GM21723 (cell line): ENCODE data around the gene AFF3.

Experiments
- ATAC-seq: cut with Tn5 transposase; IDR thresholded peaks from one replicate; pipeline ENCODE4 v1.9.1; 2021; ENCODE audit warnings: mild to moderate bottlenecking, moderate library complexity; ENCODE audit not compliant: unreplicated experiment

Gene AFF3

DNA sequence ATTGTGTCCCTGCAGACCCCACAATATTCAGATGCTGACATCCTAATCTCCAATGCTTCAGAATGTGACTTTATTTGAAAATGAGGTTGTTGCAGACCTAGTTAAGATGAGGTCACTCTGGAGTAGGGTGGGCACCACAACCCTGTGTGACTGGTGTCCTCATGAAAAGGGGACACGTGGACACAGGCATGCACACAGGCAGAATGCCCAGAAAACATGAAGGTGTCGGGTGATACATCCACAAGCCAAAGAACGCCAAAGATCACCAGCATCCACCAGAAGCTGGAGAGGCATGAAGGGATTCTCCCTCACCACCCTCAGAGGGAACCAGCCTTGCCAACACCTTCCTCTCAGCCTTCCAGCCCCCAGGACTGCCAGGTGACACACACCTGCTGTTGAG is 69.3 kb downstream of the AFF3 start:
- no peak for ATAC-seq

DNA sequence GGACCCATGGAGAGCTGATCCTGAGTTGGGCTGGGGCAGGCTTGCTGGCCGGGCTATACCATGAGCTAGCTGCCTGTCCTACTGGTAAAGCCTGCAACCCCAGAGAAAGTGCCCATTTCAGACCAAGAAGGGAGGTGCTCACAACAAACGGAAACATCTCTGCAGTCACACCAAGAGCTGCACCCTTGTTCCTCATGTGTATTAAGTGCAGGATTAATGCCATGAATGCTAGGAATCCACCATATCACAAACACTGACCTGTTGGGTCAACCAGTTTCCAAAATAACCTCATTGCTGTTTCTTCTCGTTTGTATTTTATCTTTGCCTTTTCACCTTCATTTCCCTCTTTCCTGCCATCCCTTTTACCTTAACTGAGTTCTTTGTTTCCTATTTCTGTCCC is 69.9 kb downstream of the AFF3 start:
- ATAC-seq, result no peak

DNA sequence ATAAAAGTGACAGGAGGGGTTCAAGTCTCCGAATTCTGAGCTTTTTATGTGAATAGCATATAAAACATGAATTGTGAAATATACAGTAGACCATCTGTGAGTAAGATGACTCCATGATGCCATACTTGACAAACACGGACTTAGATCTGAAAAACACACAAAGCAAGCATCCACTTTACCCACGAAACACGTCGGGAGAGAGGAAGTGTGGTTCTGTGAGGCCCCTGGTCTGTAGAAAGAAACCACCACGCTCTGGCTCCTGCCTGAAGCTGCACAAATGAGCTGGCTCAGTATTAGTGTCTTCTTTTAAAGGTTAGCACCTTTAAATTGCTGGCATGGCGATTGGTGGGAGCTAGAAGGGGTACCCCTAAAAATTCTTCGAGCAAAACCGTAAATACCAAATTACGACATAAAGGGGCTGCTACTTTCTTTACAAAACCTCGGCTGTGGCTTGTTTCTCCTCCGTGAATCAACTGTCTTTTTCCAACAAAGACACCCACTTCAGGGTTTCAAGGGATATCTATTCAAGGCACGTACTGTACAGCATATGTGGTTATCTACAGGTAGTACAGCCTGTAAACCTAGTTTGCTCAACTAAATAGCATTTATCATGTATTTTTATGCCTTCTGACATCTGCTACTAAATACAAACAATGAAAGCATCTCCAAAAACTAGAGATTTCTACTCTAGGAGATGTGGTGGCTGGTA is 70.9 kb downstream of the AFF3 start:
- ATAC-seq, result no peak

DNA sequence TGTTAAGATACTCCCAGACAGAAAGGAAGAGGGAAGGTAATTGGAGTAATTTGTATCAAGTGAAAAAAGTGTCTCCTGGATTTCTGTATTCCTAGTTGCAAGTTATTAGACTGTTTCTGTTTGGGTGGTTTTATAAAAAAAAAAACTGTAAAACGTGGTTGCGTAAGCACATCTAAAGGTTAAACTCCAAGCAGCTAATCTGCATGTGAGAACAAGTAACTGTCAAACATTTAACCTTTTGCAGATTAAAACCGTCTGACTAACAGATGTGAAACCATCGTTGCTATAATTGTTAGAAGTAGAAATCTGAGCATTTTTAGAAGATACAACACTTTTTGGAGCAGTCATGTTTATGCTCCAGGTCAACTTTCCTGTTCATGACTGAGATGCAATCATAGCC is 72.3 kb downstream of the AFF3 start:
- no peak for ATAC-seq

DNA sequence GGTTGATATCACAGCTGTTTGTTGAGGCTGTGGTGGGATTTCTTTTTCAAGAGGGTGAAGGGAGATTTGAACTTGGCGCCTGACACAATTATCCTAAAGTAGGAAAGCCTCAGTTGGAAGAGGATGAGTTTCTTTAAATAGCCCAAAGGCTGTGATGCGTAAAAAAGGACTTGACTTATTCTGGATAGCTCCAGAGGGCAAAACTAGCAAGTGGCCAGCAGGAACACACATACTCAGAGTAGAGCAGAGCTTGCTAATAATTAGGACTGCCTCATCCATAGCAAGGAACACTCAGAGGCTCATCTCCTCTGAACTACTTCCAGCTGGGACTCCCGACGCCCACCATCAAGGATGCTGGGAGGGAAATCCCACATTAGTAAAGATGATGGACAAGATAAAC is 74.0 kb downstream of the AFF3 start:
- ATAC-seq, result no peak

DNA sequence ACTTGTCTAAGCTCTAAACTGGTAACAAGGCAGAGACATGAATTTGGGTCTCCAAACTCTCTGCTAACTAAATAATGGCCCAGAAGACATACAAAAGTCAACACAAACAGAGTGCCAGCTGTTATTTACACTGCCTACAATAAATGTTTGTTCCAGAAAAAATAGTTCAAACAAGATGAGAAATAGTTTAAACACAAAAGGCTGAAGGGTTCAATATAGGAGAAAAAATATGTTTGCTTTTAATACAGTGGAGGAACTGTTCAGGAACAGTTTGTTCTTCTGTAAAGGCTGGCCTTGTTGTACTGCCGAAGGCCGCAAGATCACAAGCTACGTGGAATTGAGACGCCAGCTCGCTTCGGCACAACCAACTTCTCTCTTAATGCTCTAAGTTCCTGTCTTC is 74.6 kb downstream of the AFF3 start:
- no peak for ATAC-seq

DNA sequence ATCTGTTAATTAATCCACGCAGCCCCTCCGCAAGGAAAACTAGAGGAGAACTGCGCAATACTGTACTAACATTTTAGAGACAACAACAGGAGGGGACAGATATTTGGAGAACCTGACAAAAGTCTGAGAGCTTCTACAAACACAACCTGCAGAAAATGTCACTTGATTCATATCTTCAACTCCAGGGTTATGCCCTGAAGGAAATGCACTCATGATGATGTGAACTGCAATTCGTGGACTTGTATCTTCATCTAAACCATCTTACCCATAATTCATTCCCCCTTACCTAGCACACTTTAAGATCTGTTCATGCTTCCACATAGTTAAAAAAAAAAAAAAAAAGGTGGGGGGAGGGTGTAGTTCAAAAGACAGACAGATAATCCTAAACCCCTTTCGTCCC is 75.5 kb downstream of the AFF3 start:
- ATAC-seq, result no peak

DNA sequence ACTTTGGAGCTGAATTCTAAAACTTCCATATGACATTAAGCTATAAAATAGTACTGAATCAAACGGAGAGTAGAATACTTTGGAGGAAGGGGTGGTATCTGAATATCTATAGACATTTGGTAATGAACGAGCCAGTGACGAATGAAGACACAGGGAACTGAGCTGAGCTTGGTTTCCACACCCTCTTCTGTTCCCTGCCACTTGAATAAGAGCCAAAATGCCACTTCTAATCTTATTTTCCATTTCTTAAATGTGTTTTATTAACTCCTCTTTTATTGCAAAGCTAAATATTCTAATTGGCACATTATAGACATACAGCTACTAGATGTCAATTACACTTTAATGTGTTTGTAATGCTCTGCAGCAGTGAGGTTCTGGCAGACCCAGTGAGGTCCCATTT is 76.1 kb downstream of the AFF3 start:
- ATAC-seq, result no peak

DNA sequence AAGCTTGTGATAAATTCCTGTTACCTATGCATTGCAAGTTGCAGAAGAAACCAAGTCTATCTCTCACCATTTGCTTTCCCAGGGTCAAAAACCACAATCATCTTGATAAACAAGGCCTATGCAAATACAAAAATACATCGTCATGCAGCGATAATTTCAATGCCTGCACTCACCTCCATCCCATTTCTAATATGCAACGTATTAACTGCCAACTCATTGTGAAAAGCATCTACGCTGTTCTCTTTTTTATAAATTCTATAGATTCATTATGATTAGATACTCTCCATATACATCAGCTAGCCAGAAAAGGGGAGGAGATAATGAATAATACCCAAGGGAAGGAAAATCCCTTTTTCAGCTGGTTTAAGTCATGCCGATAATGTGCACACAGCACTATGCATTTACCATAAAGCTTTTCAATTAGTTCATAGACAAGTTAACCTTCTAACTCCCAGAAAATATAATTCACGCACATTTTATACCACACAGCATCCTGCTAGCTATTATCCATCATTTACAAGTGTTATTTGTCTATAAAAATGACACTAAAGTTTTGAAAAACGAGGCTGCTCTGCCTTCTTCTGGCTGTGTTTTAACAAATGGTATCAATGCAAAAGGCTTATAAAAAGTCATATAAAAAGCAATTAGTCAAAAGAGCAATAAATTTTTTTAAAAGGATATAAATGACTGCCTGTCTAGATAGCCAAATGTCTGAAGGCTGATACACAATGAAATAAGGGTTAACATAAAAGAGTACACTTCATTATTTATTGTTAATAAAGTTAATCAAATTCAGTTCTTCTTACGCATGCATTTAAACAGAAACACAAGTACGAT is 77.6 kb downstream of the AFF3 start:
- no peak for ATAC-seq

DNA sequence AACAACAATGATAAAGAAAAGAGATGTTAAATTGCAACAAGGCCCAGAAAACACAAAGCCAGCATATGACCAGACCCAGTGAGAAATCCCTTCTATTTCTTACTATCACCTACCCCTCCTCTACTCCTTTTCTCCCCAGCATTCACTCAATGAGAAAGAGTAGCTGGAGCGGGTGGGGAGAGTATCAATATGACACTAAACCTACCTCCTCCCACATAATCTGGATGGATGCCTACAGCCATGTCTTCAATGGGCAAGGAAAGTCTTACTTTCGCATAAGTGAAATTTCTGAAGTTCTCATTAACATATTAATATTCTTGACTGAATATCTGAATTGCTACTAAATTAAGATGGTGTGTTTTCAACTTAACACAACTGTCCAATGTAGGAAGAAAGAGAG is 78.2 kb downstream of the AFF3 start:
- ATAC-seq, result no peak

DNA sequence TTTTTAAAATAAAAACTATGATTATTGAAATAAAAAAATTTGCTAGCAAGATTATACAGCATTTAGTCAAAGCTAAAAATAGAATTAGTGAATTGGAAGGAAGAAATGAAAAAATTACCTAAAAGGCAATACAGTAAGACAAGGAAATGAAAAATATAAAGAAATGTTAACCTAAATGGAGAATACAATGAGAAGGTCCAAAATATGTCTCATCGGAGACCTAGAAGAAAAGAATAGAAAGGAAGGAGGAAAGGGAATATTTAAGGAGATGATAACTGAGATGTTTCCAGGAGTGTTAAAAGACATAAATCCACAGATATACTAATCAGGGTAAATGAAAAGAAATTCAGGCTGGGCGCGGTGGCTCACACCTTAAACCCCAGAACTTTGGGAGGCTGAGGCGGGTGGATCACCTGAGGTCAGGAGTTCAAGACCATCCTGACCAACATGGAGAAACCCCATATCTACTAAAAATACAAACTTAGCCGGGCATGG is 78.9 kb downstream of the AFF3 start:
- ATAC-seq, result no peak

DNA sequence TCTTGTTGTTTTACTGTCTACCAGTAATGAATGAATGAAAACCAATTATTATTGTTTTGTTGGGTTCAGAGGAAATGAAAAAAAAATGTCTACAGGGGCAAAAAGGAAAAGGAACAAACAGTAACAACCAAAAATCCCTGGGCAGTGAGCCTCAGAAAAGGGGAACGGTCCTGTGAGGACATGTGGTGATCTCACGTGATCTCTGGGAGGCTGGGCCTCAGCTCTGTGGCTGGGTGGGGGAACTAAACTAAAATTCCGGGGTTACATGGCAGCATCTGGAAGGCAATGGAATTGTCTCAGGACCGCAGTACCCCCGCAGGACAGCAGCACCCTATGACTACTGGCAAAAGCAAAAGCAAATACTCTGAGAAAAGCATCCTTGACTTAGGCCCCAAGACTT is 80.1 kb downstream of the AFF3 start:
- no peak for ATAC-seq

DNA sequence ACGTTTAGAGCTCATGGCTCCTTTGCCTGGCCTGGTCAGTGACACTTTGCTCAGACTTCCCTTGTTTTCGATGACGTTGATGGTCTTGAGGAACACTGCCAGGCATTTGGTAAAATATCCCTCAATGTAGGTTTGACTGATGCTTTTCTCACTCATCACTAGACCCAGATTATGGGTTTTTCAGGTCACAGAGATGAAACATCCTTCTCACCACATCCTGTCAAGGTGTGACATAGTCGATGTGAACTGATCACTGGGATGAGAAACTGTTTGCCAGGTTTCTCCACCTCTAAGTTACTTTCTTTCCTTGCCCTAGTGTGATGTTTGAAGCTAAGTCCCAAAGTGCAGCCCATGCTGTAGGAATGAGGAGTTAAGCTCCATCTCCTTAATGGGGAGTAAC is 81.5 kb downstream of the AFF3 start:
- ATAC-seq, result no peak

DNA sequence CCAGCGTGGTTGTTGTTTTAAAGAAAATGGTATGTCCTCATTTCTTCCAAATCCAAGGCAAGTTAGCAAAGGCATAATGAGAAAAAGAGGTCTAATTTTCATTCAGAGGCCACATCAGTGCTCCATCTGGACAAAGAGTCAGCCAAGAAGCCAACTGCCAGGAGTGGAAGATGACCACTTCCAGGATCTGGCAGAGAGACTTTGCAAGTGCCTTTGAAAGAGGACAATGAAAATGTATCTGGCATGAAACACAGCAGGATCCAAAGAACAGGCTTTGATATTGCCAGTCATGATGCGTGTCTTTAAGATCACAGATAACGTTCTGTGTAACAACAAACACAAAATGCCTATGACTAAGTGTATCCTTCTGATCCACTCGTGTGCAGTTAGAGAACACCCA is 82.8 kb downstream of the AFF3 start:
- no peak for ATAC-seq

DNA sequence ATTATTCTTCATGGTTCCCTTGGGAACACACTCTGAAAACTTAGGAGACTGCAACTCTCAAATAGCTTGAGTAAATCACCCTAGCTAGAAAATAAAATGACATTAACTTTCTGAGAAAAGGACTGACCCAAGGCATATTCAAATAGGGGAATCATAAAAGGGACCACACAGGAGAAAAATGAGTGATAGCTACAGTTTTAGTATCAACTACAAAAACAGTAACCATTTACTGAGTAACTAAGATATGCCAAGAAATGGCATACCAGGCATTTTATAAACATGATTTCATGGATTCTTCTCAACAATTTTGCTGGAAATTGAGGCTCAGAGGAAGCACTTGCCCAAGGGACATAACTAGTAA is 84.5 kb downstream of the AFF3 start:
- ATAC-seq, result no peak

DNA sequence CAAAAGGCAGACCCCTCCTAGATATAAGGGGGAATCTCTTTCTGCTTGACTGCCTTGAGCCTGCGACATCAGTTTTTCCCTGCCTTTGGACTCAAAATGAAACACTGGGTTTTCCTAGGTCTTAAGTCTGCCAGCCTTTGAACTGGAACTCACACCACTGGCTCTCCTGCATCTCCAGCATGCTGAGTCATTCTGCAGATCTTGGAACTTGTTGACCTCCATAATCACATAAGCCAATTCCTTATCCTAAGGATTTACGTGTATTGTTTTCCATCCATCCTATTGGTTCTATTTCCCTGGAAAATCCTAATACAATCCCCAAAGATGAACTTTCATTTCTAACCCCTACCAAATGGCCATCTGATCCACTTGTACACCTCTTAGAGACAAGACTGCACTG is 88.0 kb downstream of the AFF3 start:
- ATAC-seq, result no peak

DNA sequence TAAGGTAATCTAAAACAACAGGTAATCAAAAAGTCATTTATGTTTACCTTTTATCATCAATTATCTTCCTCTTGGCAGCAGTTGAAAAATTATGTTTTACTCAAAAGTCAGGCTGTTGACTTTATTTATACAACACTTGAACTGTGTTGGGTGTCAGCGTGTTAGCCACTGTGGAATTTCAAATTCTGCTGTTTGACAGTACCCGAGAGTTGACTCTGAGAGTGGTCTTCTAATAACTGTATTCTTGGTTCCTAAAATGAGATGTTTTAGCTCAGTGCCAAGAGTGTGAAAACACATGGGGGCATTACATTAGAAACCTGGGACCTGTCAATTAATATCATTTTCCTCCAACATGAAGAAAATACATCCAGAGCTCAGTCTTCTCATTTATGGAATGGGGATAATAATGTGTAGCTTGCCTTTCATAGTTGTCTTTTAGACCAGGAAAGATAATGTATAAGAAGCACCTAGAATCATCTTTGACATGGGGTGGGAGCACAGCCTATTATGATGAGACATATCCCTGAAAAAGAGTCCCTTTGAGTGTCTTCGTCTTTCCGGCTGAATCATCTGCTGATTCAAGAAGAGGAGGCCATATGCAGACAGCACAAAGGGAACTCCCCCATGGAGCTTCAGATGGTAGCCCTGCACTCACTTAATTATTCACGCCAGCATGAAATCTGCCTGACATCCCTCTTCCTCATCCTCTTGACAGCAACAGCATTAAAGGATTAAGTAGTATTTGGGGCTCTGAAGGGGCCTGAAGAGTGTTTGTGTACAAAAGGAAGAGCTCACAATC is 89.1 kb downstream of the AFF3 start:
- no peak for ATAC-seq

DNA sequence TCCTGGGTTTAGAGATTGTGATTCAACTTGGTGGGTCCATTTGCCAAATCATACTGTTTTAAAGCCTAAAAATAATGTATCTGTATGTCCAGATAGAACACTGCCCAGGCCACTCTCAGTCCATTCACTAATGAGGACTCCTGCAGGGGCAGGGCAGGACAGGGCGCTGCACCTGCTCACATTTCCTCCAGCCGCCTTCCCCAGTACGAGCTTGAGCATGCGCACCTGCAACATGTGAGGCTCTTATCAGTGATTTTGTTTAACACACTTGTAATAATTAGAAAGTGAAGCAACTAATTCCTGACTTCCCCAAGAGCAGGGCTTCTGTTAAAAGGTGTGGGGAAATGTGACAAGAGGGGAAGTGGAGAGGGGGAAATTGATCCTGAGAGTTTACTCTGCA is 89.7 kb downstream of the AFF3 start:
- no peak for ATAC-seq

DNA sequence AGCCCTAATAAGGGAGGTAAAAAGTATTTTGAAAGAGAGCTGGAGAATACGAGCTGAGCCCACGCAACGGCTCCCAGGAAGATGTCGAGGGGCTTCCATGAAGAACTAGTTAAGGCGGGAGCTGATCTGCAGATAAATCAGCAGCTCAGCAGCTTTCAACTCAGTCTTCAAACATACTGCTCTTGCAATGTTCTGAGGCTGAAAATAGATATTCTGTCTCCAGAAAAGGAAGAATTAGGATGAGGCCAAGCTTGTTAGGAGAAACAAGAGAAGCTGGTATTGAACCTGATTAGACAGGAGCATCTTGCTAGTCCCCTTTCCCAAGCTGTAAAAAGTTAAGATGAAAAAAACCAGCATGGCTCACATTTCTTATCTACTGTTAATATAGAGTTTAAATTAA is 91.1 kb downstream of the AFF3 start:
- no peak for ATAC-seq

DNA sequence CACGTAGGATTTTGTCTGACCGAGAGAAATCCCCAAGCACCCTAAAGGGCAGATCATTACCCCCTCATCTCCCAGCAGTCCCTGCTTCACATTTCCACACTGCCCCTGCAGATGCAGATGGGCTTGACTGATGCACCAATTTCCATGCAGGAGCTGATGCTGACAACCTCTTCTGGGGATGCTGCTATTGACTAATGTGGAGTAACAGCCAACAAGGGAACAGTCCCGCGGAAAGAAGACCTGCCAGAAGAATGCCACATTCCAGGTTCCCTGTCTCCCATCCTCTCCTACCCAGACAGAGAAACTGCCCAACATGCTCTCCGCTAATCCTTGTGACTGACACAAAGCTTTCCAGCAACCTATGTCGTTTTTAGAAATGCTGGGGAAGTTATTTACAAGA is 91.7 kb downstream of the AFF3 start:
- no peak for ATAC-seq
